ENCODE measurements around the gene CTNND2.
"Not testable (repeated sequence)": the region's sequence is repeated elsewhere in the genome, so short reads cannot be mapped to it uniquely, and the experiment has no call there.

The CTNND2 gene

GRCh38 chr5:11010429-11011210, 893.6 kb downstream of the CTNND2 start:
- no peaks in the 10 kb centered on the region for H3K27me3 ChIP-seq (ENCODE audit: control insufficient read depth, low read length)
- H3K9me3 ChIP-seq (ENCODE audit: control insufficient read depth, insufficient read depth, low read length) = no peaks in the 10 kb centered on the region
- H4K20me1 ChIP-seq (ENCODE audit: control insufficient read depth, insufficient read depth, low read depth, low read length) = no peaks in the 10 kb centered on the region
- no peaks in the 10 kb centered on the region for H3K4me1 ChIP-seq (ENCODE audit: control insufficient read depth, low read length)
- no peaks in the 10 kb centered on the region for H3K36me3 ChIP-seq (ENCODE audit: control insufficient read depth, low read length)
- TF ChIP-seq EZH2phosphoT487 (IDR thresholded peaks at IDR 0.05; ENCODE audit: borderline replicate concordance, low read length) = no peak
- no peak for TF ChIP-seq CTCF (IDR thresholded peaks at IDR 0.05; ENCODE audit: low read depth, low read length, poor library complexity, severe bottlenecking)
- H3K79me2 ChIP-seq (ENCODE audit: control insufficient read depth, low read length) = no peaks in the 10 kb centered on the region
- no peak overlapping the region for H3K27ac ChIP-seq (ENCODE audit: low read depth, low read length)
- H3K4me3 ChIP-seq (ENCODE audit: low read length) = no peak overlapping the region
- no peak overlapping the region for H3K4me2 ChIP-seq (ENCODE audit: low read length)
- no peaks in the 10 kb centered on the region for H3K9me2 ChIP-seq (replicated peaks; ENCODE audit: control insufficient read depth, low read length)
- no peaks in the 10 kb centered on the region for H3F3A ChIP-seq (ENCODE audit: control insufficient read depth, insufficient read depth)

- Histone ChIP-seq H3K27ac (ENCODE audit: low read depth, low read length) (no peak overlapping the region), H3K9me2 (replicated peaks; ENCODE audit: control insufficient read depth, low read length) (no peaks in the 10 kb centered on the region), H3F3A (ENCODE audit: control insufficient read depth, insufficient read depth) (no peaks in the 10 kb centered on the region), H3K9me3 (ENCODE audit: control insufficient read depth, insufficient read depth, low read length) (no peaks in the 10 kb centered on the region), H3K4me3 (ENCODE audit: low read length) (no peak overlapping the region), H3K79me2 (ENCODE audit: control insufficient read depth, low read length) (no peaks in the 10 kb centered on the region), H3K4me1 (ENCODE audit: control insufficient read depth, low read length) (no peaks in the 10 kb centered on the region), H3K36me3 (ENCODE audit: control insufficient read depth, low read length) (no peaks in the 10 kb centered on the region), H4K20me1 (ENCODE audit: control insufficient read depth, insufficient read depth, low read depth, low read length) (no peaks in the 10 kb centered on the region), H3K4me2 (ENCODE audit: low read length) (no peak overlapping the region), H3K27me3 (ENCODE audit: control insufficient read depth, low read length) (no peaks in the 10 kb centered on the region)
- TF ChIP-seq EZH2phosphoT487 (IDR thresholded peaks at IDR 0.05; ENCODE audit: borderline replicate concordance, low read length) = no peak
- TF ChIP-seq CTCF (IDR thresholded peaks at IDR 0.05; ENCODE audit: low read depth, low read length, poor library complexity, severe bottlenecking) = no peak
These were observed 894.7 kb downstream of the CTNND2 start for GRCh38 chr5:11009576-11009975.

- no peak for TF ChIP-seq EZH2phosphoT487 (IDR thresholded peaks at IDR 0.05; ENCODE audit: borderline replicate concordance, low read length)
- TF ChIP-seq CTCF (IDR thresholded peaks at IDR 0.05; ENCODE audit: low read depth, low read length, poor library complexity, severe bottlenecking) = no peak
- no peaks in the 10 kb centered on the region for H3K27me3 ChIP-seq (ENCODE audit: control insufficient read depth, low read length)
These were observed 896.9 kb downstream of the CTNND2 start for GRCh38 chr5:11007269-11007870.

GRCh38 chr5:11004523-11004922, 899.7 kb downstream of the CTNND2 start:
- not testable (repeated sequence) for H4K20me1 ChIP-seq (ENCODE audit: control insufficient read depth, insufficient read depth, low read depth, low read length); H3K4me3 ChIP-seq (ENCODE audit: low read length); H3K36me3 ChIP-seq (ENCODE audit: control insufficient read depth, low read length); H3K27ac ChIP-seq (ENCODE audit: low read depth, low read length); H3K27me3 ChIP-seq (ENCODE audit: control insufficient read depth, low read length); H3K9me2 ChIP-seq (replicated peaks; ENCODE audit: control insufficient read depth, low read length); H3K9me3 ChIP-seq (ENCODE audit: control insufficient read depth, insufficient read depth, low read length); H3K4me2 ChIP-seq (ENCODE audit: low read length); H3F3A ChIP-seq (ENCODE audit: control insufficient read depth, insufficient read depth); H3K79me2 ChIP-seq (ENCODE audit: control insufficient read depth, low read length); H3K4me1 ChIP-seq (ENCODE audit: control insufficient read depth, low read length)

More at GRCh38 chr5:11007269-11007870, 896.9 kb downstream of the CTNND2 start:
- H3K27ac ChIP-seq (ENCODE audit: low read depth, low read length) = no peak overlapping the region
- no peak overlapping the region for H3K4me2 ChIP-seq (ENCODE audit: low read length)
- H3K9me3 ChIP-seq (ENCODE audit: control insufficient read depth, insufficient read depth, low read length) = no peaks in the 10 kb centered on the region
- no peaks in the 10 kb centered on the region for H3K79me2 ChIP-seq (ENCODE audit: control insufficient read depth, low read length)
- H4K20me1 ChIP-seq (ENCODE audit: control insufficient read depth, insufficient read depth, low read depth, low read length) = no peaks in the 10 kb centered on the region
- H3K9me2 ChIP-seq (replicated peaks; ENCODE audit: control insufficient read depth, low read length) = no peaks in the 10 kb centered on the region
- H3K36me3 ChIP-seq (ENCODE audit: control insufficient read depth, low read length) = no peaks in the 10 kb centered on the region
- H3K4me3 ChIP-seq (ENCODE audit: low read length) = no peak overlapping the region
- no peaks in the 10 kb centered on the region for H3F3A ChIP-seq (ENCODE audit: control insufficient read depth, insufficient read depth)
- no peaks in the 10 kb centered on the region for H3K4me1 ChIP-seq (ENCODE audit: control insufficient read depth, low read length)

All from DOHH2 (cell line).